ENCODE measurements around the gene EVI2A. TPM values are rescaled to one million over a fixed set of nuclear protein-coding genes. Genes with fewer than 3 reads are reported as not detected.
"Not testable (repeated sequence)": the region's sequence is repeated elsewhere in the genome, so short reads cannot be mapped to it uniquely, and the experiment has no call there.

Gene EVI2A, protein sequence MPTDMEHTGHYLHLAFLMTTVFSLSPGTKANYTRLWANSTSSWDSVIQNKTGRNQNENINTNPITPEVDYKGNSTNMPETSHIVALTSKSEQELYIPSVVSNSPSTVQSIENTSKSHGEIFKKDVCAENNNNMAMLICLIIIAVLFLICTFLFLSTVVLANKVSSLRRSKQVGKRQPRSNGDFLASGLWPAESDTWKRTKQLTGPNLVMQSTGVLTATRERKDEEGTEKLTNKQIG
- 0.63 TPM for total RNA-seq

DNA sequence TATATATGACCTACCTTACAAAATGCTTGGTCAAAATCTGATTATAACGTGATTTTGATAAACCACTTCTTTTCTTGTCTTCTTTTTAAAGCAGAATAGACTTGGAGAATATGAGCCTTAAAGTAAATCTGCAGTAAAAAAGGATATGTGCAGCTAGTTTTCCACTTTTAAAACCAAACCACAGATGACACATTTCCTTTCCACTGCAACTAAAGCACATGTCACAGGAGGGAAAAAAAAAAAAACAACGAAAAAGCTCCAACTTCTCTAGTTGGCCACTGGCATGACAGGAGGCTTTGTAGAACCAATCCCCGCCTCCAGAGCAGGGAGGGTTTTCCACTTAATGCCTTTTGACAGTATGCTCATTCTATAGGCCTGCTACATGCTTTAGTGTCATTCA lies at the start of gene EVI2A:
Gene EVI2A (minus strand): TSS at position 142 of the 400 bp plus-strand sequence. CDS start 2,609 bp downstream, outside the sequence.
- peak; percentile 27 for ATAC-seq
- DNase-seq (ENCODE audit: low spot score), result no peak

DNA sequence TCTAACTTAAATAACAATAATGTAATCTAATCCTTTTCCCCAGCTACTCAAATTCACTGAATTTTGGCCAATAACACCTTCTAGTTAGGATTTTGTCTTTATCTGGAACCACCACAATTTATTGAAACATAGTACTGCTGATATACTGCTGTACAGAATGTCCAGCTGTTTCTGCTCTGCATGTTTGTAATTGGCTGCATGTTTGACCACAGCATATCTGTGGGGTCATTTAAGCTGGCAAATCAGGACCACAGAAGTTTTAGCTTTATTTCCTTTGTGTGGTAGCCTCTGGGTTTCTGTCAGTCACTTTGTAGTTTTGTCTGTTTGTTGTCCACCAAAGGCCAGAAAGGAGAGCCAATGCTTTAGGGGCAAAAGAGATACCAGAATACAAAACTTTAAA lies 47.8 kb upstream of the EVI2A start:
- ATAC-seq (no peak), DNase-seq (ENCODE audit: low spot score) (no peak)

DNA sequence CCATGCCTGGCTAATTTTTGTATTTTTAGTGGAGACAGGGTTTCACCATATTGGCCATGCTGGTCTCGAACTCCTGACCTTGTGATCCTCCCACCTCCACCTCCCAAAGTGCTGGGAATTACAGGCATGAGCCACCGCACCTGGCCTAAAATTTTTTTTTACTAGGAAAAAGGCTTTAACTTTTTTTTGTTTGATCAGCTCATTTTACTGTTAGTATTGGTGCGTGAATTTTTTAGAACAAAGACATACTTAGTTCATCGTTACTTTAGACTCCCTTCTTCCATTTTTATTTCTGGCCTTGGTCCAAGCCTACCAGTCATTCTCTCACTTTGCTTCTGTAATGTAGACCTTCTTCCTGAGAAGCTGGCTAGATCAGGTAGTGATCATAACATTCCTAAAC lies 44.7 kb upstream of the EVI2A start:
- ATAC-seq, result no peak
- no peak for DNase-seq (ENCODE audit: low spot score)

DNA sequence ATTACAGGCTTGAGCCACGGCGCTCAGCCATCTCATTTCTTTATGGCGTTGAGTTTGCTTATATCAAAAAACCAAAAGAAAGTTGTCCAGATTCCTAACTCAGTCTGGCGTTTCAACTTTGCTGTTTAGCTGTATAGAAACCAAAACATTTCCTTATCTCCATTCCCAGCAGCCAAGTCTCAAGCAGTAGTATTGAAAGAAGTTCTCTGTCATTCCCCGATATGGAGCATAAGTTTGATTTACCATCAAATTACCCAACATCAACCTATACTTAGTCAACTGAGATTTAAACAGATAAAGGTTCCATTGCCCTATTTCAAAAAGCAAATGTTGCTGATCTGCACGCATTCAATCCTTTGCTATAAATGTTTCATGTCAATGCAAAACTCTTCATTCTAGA lies 42.6 kb upstream of the EVI2A start:
- ATAC-seq (no peak), DNase-seq (ENCODE audit: low spot score) (no peak)

DNA sequence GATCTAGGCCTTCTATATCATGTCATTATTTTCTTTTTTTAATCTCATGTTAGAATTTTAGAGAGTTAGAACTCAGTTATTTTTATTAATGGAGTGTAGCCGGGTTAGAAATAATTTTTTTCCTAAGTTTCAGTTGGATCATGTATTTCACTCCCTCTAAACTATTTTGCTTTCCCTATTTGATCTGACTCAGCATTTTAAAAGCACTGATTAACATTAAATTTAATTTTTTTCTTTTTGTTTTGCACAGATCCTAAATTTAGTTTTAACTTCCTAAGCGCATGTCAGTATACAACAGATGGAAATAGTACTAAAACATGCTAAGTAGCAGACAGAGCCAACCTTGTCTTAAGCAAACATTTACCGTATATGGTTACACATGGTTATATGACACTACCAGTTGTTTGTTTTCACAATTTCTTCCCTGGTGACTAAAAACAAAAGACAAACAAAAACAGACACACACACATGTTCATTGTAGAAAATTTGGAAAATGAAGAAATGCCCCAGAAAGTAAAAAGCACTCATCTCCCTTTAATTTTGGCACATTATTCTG lies 36.5 kb upstream of the EVI2A start:
- ATAC-seq, result no peak

DNA sequence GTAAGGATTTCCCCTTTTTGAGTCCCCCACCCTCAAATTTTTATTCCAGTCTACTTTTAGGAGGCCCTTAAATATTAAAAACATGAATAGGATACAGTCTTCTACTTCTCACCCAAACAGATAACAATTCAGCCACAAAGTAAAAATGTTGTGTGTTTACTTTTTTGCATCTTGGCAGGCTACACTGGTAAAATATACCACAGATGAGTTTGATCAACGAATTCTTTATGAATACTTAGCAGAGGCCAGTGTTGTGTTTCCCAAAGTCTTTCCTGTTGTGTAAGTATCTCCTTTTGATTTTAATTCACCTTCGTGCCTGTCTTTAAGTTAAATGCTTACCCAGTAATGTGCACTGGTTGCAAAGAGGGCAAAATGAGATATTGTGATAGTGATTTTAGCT lies 35.7 kb upstream of the EVI2A start:
- ATAC-seq (no peak), DNase-seq (ENCODE audit: low spot score) (no peak)

More for the DNA sequence above, 36.5 kb upstream of the EVI2A start:
- DNase-seq (ENCODE audit: low spot score), result no peak

DNA sequence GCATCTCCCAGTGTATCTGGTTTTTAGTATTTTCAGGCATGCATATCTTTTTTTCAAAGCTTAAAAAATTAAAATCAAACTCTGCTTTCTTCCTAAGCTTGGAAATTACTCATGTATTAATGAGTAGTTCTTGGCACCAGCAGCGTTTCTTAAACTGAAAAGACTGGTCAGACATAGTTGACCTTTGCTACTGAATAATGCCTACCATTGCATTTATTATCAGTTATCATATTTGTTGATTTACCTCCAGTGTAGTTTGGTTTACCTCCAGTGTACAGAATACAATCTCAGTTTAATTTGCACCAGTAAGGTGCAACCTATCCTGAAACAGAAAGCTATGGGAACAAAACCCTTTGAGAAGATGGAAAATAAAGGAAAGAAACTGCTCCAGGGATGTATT lies 34.5 kb upstream of the EVI2A start:
- DNase-seq (ENCODE audit: low spot score) (no peak), ATAC-seq (no peak)

DNA sequence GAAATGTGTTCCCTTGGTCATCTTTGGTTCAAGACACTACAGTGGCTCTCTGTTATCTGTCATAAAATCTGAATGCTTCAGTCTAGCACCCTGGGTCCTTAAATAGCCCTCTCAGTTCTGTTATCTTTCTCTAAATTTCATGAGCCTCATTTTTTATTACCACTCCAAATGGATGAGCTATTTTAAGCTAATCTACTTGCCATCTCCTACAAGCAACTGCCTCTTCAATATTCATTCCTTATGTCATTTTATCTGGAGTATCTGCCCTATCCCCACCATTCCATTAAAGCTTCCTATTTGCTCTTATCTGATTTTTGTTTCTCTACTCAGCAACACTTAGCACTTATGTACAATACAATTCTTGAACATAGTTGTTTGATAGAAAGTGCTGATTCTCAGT lies 28.0 kb upstream of the EVI2A start:
- DNase-seq (ENCODE audit: low spot score) (no peak), ATAC-seq (no peak)

DNA sequence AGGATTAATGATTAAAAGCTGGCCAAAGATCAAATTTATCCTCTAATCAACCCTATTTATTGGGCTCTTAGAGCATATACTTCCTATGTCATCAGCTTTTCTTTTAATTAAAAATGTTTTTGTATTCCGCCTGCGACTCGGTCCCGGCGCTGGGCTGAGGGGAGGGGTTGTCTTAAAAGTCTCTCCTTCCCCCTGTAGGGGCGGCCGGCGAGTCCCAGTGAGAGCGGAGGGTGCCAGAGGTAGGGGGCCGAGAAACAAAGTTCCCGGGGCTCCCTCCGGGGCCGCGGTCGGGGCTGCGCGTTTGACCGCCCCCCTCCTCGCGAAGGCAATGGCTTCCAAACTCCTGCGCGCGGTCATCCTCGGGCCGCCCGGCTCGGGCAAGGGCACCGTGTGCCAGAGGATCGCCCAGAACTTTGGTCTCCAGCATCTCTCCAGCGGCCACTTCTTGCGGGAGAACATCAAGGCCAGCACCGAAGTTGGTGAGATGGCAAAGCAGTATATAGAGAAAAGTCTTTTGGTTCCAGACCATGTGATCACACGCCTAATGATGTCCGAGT lies 23.8 kb upstream of the EVI2A start:
- ATAC-seq, result peak; percentile 48
- not testable (repeated sequence) for DNase-seq (ENCODE audit: low spot score)

DNA sequence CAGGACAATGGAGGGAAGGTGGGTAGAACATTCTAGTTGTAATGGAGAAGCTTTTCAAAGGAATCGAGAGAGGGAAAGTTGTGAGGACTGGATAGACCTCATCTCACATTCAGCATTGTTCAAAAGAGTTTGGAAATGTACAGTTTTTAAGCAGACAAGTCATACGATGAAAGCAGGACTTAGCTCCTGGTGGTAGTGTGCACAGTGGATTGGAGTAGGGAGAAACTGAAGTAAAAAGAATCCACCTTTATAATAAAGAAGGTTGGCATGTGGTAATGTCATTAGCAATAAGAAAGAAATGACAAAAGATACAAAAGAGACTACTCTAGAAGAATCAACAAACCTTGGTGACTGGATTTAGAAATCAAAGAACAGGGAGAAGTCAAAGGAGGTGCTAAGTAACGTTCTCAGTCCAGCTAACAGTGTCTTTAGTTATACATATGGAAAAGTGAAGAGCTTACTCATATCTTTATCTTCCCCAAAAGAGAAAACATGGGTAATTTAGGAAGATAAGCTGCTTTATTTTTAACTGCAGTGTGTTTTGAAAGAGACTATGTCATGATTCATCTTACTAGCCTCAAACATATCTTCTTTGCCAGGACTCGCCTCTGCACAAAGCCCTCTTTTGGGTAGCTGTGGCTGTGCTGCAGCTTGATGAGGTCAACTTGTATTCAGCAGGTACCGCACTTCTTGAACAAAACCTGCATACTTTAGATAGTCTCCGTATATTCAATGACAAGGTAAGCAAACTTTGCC lies 18.7 kb upstream of the EVI2A start:
- no peak for DNase-seq (ENCODE audit: low spot score)
- ATAC-seq, result no peak

DNA sequence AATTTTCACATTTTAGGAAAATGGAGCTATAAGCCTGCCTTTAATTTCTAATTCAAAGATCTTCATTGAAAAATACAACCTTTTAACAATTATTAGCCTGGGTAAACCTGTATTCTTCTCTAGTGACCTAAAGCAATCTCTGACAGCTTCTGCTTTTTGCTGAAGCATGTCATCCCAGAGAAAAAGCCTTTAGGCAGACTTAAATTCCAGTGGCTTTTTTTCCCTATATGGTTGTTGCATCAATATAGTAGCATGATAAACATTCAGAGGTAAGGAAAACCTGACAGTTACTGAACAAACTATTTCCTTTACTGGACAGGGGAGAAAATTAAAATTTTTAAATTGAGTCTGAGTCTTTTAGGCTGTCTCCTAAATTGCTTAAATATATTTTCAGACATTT lies 7.8 kb upstream of the EVI2A start:
- no peak for ATAC-seq
- no peak for DNase-seq (ENCODE audit: low spot score)

DNA sequence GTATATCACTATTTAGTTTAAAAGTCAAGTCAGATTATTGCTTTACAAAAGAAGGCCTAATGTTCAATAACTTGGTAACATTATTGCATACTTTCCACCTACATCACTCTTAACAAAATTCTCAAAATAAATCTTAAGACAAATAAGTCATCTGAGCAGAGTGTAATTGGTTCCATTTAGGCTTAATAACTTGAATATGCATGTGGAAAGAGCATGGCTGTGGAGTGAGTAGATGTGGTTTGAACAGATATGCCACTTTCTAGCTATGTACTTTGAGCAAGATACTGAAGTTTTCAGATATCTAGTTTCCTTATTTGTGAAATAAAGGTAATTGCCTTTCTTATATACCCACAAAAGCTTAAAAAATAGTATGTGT lies 6.7 kb upstream of the EVI2A start:
- ATAC-seq (no peak), DNase-seq (ENCODE audit: low spot score) (no peak)

DNA sequence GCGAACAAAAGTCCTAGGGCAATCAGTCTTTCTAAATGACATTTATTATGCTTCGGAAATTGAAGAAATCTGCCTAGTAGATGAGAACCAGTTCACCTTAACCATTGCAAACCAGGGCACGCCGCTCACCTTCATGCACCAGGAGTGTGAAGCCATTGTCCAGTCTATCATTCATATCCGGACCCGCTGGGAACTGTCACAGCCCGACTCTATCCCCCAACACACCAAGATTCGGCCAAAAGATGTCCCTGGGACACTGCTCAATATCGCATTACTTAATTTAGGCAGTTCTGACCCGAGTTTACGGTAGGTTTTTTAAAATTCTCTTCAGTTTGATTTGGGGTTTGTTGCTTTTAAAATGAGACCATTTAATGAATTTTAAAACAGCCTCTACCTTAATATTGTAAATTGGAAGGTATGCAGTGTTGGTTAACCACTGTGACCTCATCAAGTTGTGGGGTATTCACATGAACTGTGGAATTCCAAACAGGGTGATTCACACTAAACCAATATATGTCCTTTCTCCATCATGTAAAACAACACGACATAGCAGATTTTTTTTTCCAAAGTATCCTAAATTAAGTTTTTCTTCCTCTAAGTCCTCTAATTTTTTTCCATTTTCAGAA lies 6.2 kb upstream of the EVI2A start:
- ATAC-seq, result no peak
- DNase-seq (ENCODE audit: low spot score), result no peak

DNA sequence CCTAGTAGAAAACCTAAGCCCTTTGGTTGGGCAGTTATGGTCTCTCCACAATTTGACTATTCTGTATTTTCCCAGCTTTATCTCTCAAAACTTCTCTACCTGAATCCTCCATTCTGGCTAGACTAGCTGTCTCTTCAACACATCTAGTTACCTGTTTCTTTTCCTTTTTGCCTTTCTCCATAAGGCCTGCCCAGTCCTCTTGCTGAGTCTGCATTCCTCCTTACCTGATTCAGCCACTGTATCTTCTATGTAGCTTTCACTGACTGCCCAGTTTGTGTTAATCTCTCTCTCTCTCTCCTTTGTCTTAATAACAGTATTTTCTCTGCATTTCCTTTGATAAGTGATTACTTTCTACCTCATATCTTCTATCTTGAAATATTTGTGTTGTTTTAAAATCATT lies 2.1 kb upstream of the EVI2A start:
- DNase-seq (ENCODE audit: low spot score) (no peak), ATAC-seq (no peak)

DNA sequence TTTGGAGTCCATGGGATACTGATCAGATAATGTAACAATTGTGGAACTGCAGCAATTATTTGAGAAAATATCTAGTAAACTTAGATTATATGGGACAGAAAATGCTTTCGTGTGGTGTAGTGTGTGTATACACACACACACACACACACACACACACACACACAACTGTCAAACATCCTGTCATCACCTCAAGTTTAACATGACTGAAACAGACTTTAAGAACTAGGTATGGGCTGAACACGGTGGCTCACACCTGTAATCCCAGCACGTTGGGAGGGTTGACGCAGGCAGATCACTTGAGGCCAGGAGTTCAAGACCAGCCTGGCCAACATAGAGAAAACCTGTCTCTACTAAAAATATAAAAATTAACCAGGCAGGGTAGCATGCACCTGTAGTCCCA lies 544 bp upstream of the EVI2A start:
- no peak for DNase-seq (ENCODE audit: low spot score)
- ATAC-seq, result no peak

DNA sequence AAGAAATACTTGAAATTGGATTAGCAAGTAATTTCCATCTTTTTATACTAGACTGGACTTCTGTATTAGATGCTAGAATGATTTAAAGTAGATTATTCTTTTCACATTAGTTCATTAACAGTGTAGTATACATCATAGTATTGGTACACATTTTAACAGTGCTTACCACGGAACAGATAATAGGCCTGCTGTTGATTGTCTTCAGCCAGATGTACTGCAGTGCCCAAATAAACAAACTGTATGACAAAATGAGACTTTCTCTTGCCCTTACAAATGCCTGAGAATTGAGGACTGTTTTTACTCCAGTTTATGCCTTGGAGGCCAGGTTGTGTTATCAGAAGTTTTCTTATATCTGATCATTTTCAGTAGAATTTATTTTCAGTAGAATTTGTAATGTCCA lies 631 bp downstream of the EVI2A start:
- ATAC-seq (no peak), DNase-seq (ENCODE audit: low spot score) (no peak)

DNA sequence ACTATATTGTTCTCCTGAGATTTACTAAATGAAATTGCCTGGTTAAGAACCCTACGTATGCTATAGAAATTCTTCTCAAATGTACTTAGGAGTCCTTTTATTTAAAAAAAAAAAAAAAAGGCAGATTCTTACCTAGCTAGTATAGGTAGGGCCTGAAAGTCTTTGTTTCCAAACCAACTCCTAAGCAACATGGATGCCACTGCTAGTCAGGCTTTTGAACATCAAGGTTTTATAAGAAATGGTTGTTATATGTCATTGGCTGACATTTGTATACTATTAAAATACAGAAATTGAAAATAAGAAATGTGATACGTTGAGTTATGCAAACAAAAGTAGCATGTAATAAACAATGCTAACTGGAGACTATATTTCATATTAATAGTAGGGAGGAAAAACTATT lies 1.2 kb downstream of the EVI2A start:
- ATAC-seq (no peak), DNase-seq (ENCODE audit: low spot score) (no peak)

DNA sequence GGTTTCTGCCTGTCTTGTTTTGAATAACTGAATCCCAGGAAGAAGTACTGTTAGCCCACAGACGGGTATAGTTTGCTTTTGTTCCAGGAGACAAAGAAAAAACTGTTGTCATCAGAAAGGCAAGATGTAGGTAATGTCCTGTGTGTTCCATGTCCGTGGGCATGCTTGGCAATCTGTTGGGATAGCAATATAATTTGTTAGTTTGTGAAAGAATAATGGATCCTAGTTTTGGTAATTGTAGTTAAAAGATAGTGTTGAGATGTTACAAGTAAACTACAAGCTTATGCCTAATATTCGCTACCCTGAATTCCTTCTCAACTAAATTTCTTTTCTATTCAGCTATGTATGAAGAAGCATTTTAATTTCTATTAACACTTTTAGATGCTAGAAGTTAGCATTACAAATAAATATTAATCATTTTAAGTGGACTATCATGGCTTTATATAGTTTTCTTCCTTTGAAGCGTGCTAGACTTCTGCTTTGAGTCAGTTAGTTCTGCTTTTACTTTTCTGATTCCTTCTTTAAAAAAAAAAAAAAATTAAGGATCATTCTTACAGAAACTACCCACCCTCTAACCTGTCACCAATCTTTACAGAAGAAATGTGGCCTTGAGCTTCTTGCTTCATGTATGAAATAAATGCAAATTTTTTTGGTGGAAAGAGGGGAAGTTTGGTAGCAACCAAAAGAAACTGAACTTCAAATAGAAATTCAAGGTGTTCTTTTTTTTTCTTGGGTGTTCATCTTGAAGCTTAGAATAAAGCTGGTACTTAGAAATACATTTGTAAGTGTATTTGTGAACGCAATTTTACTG lies 2.4 kb downstream of the EVI2A start:
- no peak for ATAC-seq

DNA sequence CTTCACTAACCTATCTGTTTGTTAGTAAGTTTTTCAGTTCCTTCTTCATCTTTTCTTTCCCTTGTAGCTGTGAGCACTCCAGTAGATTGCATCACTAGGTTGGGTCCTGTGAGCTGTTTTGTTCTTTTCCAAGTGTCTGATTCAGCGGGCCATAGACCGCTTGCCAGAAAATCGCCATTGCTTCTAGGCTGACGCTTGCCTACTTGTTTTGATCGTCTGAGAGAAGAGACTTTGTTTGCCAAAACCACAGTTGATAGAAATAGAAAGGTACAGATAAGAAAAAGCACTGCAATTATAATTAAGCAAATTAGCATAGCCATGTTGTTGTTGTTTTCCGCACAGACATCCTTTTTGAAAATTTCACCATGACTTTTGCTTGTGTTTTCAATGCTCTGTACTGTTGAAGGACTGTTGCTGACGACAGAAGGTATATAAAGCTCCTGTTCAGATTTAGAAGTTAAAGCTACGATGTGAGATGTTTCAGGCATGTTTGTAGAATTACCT lies 3.1 kb downstream of the EVI2A start:
- DNase-seq (ENCODE audit: low spot score) (no peak), ATAC-seq (peak; percentile 31)

More for the DNA sequence above, 2.4 kb downstream of the EVI2A start:
- no peak for DNase-seq (ENCODE audit: low spot score)

DNA sequence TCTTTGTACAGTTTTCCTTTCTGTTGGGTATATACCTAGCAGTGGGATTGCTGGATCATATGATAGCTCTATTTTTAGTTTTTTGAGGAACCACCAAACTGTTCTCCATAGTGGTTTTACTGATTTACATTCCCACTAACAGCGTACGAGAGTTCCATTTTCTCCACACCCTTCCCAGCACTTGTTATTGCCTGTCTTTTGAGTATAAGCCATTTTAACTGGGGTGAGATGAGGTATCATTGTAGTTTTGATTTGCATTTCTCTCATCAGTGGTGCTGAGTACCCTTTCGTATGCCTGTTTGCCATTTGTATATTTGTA lies 6.7 kb downstream of the EVI2A start:
- DNase-seq (ENCODE audit: low spot score) (no peak), ATAC-seq (no peak)
